ENCODE measurements around the gene NBEA.

- TF ChIP-seq YY1 (IDR thresholded peaks at IDR 0.05; ENCODE audit: extremely low read depth, insufficient replicate concordance, low read depth, low read length) (no peak), RAD21 (IDR thresholded peaks at IDR 0.05; ENCODE audit: low read depth) (no peak), CTCF (IDR thresholded peaks at IDR 0.05 in 2 of 3, conservative IDR thresholded peaks at IDR 0.05 in 1 of 3; ENCODE audit: borderline replicate concordance in 1 of 3, insufficient read depth in 1 of 3, low read depth in 2 of 3, low read length in 2 of 3) (no peak), CBX3 (IDR thresholded peaks at IDR 0.05; ENCODE audit: low read depth) (no peak), EZH2phosphoT487 (IDR thresholded peaks at IDR 0.05; ENCODE audit: borderline replicate concordance) (no peak), ZNF274 (IDR thresholded peaks at IDR 0.05; ENCODE audit: low read depth, low read length) (no peak)
These were observed 745.3 kb downstream of the NBEA start for GRCh38 chr13:35687336-35687735.
